NB4 (cell line): ENCODE measurements around the gene KXD1.

Experiments used
- DNase-seq: peaks from one replicate; pipeline ENCODE4 v3.0.0; 2010; ENCODE audit warnings: low read depth
- H3K4me3 ChIP-seq: one replicate; pipeline ENCODE4 v1.5.1; 2011; ENCODE audit warnings: mild to moderate bottlenecking, low read depth, low read length, moderate library complexity
- MYC ChIP-seq: IDR thresholded peaks from 2 replicates; pipeline ENCODE4 v1.6.1; 2011; ENCODE audit warnings: low read depth, low read length
- POLR2A ChIP-seq: IDR thresholded peaks from 2 replicates; pipeline ENCODE4 v1.6.1; 2011; ENCODE audit warnings: mild to moderate bottlenecking; ENCODE audit not compliant: insufficient read length; ENCODE audit errors: extremely low read depth
- TF ChIP-seq, protein P1 (sequence below): IDR thresholded peaks from one replicate; pipeline ENCODE4 v1.5.1; 2012; ENCODE audit warnings: low read depth, low read length
- TF ChIP-seq, protein P2 (sequence below): IDR thresholded peaks from 2 replicates; pipeline ENCODE4 v1.6.1; 2011; ENCODE audit warnings: low read depth, low read length

KXD1 gene

DNA sequence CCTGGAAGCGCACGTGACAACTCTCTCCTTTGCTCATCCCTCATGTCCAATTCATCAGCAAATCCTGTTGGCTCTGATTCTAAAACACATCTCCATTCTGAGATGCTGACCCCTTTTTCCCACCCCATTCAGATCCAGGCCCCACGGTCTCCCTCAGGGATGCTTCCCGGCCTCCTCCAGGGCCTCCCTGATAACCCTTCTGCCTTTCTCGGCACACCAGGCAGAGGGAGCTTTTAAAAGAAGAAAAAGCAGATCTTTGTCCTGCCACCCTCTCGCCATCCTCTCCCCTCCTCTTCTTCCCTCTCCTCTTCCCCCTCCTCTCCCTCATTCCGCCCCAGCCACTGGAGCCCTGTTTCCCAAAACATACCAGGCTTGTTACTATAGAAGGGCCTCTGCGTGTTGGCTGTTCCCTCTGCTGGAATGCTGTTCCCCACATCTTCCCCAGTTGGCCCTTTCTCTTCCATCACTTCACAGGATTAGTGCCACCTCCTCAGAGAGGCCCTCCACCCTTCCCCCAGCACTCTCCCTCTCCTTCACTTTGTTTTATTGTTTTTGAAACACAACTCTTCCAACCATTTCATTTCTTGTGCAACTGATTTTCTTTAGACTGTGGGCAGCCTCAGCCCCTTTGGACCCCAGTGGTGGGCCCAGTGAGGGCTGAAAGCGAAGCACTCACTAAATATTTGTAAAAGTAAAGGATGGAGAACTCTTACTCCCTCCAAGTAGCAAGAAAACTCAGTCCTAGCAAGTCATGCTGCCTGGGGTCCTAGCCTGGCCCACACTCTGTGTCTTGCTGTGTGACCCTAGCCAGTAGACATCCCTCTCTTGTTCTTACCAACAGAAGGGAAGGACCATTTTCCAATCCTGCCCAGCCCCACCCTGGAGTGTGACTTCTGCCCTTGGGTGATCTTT lies 51.4 kb downstream of the KXD1 start:
- TF ChIP-seq, protein P1, sequence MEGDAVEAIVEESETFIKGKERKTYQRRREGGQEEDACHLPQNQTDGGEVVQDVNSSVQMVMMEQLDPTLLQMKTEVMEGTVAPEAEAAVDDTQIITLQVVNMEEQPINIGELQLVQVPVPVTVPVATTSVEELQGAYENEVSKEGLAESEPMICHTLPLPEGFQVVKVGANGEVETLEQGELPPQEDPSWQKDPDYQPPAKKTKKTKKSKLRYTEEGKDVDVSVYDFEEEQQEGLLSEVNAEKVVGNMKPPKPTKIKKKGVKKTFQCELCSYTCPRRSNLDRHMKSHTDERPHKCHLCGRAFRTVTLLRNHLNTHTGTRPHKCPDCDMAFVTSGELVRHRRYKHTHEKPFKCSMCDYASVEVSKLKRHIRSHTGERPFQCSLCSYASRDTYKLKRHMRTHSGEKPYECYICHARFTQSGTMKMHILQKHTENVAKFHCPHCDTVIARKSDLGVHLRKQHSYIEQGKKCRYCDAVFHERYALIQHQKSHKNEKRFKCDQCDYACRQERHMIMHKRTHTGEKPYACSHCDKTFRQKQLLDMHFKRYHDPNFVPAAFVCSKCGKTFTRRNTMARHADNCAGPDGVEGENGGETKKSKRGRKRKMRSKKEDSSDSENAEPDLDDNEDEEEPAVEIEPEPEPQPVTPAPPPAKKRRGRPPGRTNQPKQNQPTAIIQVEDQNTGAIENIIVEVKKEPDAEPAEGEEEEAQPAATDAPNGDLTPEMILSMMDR: no peak
- no peak for TF ChIP-seq POLR2A
- TF ChIP-seq, protein P2, sequence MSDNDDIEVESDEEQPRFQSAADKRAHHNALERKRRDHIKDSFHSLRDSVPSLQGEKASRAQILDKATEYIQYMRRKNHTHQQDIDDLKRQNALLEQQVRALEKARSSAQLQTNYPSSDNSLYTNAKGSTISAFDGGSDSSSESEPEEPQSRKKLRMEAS: no peak
- TF ChIP-seq MYC: no peak
- no peak overlapping the region for H3K4me3 ChIP-seq
- DNase-seq: no peak

DNA sequence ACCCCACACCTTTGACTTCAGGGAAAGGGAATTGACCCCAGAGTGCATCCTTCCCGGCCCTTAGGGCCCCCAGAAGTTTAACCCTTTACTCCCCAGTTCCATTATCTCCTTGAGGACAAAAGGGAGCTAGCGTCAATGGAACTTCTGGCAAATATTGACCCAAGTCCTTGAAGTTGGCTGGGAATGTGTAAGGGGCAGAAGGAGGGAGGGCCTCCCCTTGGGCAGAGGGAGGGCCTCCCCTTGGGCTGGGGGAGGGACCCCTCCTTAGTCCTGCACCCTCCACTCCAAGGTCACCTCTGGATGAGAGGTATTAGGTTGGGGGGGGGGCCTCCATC lies 52.0 kb downstream of the KXD1 start:
- no peak overlapping the region for H3K4me3 ChIP-seq
- TF ChIP-seq, protein P1: no peak
- TF ChIP-seq MYC (no peak), POLR2A (no peak)
- TF ChIP-seq, protein P2: no peak
- no peak for DNase-seq

DNA sequence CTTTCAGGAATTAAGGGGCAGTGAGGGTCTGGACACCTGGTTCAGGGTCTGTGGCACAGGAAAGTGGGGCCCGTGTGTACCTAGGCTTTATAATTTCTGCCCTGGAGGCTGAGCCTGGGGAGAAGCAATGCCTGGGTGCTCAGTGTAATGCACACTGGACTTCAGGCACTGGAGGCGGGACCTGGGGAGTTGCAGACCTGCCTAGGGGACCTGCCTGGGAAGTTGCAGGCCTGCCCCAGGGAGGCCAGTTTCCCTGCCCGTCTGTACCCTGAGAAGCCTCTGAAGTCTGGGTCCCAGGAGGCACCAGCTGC lies 52.5 kb downstream of the KXD1 start:
- TF ChIP-seq, protein P1: no peak
- TF ChIP-seq, protein P2: no peak
- TF ChIP-seq MYC: no peak
- DNase-seq: no peak
- no peak overlapping the region for H3K4me3 ChIP-seq

DNA sequence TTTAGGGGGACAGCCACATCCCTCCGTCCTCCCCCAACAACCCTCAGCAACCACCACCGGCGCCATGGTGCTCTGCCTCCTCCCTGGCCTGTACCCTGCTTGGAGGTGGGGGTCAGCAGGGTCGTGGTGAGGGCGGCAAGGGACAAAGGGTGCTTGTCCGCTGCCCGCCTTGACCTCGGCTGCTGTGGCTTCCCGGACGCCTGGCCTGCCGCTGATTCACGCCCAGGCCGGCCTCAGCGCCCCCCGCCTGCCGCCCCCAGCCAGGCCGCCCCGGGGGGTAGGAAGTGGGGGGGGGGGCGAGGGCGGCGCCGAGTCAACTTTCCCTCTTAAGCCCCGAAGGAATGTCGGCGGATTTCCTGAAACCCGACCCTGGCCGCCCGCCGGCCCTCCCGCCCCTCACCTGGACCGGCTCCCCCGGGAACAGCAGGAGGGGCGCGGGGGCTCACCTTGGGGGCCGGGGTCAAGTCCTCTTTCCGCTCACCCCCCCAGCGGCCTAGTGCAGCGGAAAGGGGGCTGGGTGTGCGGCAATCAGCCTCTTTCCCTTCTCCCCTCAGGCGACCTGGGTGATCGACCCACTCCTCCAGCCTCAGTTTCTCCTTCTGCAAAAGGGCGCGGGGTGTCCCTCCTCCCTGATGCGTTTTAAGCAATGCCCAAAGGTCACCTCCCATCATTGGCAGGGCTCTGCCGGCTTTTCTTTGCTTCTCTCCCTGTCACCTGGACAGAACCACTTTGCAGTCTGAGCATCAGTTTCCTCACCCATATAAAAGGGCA lies 53.1 kb downstream of the KXD1 start:
- TF ChIP-seq POLR2A: no peak
- TF ChIP-seq, protein P1: no peak
- no peak for TF ChIP-seq MYC
- TF ChIP-seq, protein P2: no peak
- DNase-seq: no peak
- H3K4me3 ChIP-seq: no peak overlapping the region

DNA sequence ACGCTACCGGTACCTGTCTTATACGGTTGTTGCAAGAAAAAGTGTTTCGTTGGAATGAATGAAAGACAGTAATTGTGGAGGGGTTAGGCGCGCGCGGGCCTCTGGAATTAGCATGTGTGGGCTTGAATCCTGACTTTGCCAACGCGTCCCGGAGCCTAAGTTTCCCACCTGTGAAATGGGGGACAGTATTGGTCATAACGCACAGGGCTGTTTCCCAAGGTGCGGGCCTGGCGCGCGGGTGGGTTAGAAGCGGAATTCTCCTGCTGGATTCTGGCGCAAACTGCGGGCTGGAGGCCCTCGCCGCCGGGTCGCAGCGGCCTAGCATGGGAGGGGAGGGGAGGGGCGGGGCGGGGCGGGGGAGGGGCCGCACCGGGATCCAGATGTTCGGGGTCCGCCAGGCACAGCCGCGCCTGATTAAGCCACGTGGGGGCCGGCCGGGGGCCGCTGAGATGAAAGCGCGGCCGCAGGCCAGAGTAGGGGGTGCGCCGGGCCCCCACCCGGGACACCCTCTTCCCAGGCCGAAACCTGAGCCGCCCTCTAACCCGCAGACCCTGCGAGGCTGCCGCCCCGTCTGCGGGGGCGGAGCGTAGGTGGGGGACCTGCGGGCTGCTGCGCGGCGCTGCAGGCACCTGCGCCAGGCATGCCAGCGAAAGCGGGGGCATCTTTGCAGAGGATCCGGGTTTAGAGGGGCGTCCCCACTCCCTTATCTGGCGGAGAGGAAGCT lies 53.8 kb downstream of the KXD1 start:
- no peak overlapping the region for H3K4me3 ChIP-seq
- no peak for DNase-seq
- TF ChIP-seq, protein P1: no peak
- TF ChIP-seq POLR2A (no peak), MYC (no peak)
- TF ChIP-seq, protein P2: no peak
